ENCODE results near the gene FILIP1L. TPM values are rescaled to one million over a fixed set of nuclear protein-coding genes. Genes with fewer than 3 reads are reported as not detected.

FILIP1L gene
- polyA plus RNA-seq, 1 of the 3 experiments (the other 2 are of a cell fraction) = 26.8 TPM

DNA sequence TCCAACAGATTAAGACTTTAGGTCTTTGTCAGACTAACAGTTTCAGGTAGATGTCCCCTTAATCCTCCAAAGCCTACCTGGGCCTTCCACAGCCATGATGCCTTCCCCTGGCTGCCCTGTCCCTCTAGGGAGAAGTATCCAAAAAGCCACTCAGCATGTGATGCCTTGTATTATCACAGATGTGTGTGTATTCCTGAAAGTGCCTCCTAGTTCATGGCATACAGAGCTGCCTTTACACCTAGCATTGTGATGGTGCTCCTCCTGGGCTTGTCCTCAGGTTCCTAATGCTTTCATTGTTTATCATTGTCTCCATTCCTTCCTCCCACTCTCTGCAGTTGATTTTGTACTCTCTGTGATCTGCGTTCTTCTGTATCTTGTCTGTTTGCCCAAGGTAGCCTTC is 253.1 kb downstream of the FILIP1L start:
- Histone ChIP-seq H3K4me3 (ENCODE audit: low read depth in 2 of 2, low read length in 1 of 2) (no peak overlapping the region), H3K9me2 (no peaks in the 10 kb centered on the region), H2AFZ (ENCODE audit: low read depth) (no peak overlapping the region), H3K79me2 (ENCODE audit: insufficient read depth) (peaks cover 87% of the 10 kb centered on the region), H3K27ac (ENCODE audit: low read depth in 2 of 2, low read length in 1 of 2) (peak overlapping the region in 1 of 2 experiments; percentile 81; a peak in 2 of 4 replicates), H3F3A (replicated peaks; ENCODE audit: insufficient read depth) (peaks cover 35% of the 10 kb centered on the region), H4K20me1 (ENCODE audit: insufficient read depth) (no peaks in the 10 kb centered on the region), H3K36me3 (replicated peaks in 1 of 2; ENCODE audit: control insufficient read depth in 1 of 2, insufficient read depth in 2 of 2, low read length in 1 of 2) (peaks cover 39 to 42% of the 10 kb centered on the region in 2 experiments), H3K4me2 (0 out of 2 replicates have a peak overlapping the region, but pooled peaks have one; percentile 17), H3K27me3 (ENCODE audit: insufficient read depth) (no peaks in the 10 kb centered on the region), H3K9ac (peak overlapping the region; percentile 12), H3K4me1 (ENCODE audit: control insufficient read depth in 1 of 2, insufficient read depth in 2 of 2, low read depth in 1 of 2, low read length in 1 of 2) (peaks cover 2 to 46% of the 10 kb centered on the region in 2 experiments; a peak in 3 of 4 replicates), H3K9me3 (no peaks in the 10 kb centered on the region)
- DNase-seq = no peak
- ChIA-PET CTCF (interaction anchor here (0.9 to 5.5 kb wide), 6 partner anchors 14 to 393 kb away, joined by 3 to 22 read pairs (median 4); no protein-coding TSS in a partner anchor), POLR2A (no interaction called here)
- WGBS (ENCODE audit: low lambda C conversion rate) = 91% methylated on average over 1 of the region's 1 CpG
- TF ChIP-seq TEAD4 (IDR thresholded peaks at IDR 0.05; ENCODE audit: borderline replicate concordance, insufficient read depth) (no peak), POLR2AphosphoS5 (IDR thresholded peaks at IDR 0.05; ENCODE audit: low read depth, low read length) (no peak), YY1 (IDR thresholded peaks at IDR 0.05; ENCODE audit: low read depth) (no peak), NFIC (IDR thresholded peaks at IDR 0.05; ENCODE audit: borderline replicate concordance) (no peak), MEF2A (IDR thresholded peaks at IDR 0.05; ENCODE audit: borderline replicate concordance, low read depth) (no peak), RCOR1 (IDR thresholded peaks at IDR 0.05; ENCODE audit: low read length) (no peak), NRF1 (IDR thresholded peaks at IDR 0.05; ENCODE audit: low read depth, low read length) (no peak), SIN3A (IDR thresholded peaks at IDR 0.05; ENCODE audit: borderline replicate concordance, low read depth, low read length) (no peak), JUND (IDR thresholded peaks at IDR 0.05) (no peak), MXI1 (IDR thresholded peaks at IDR 0.05; ENCODE audit: low read depth, low read length) (no peak)
- TF ChIP-seq, protein P1, sequence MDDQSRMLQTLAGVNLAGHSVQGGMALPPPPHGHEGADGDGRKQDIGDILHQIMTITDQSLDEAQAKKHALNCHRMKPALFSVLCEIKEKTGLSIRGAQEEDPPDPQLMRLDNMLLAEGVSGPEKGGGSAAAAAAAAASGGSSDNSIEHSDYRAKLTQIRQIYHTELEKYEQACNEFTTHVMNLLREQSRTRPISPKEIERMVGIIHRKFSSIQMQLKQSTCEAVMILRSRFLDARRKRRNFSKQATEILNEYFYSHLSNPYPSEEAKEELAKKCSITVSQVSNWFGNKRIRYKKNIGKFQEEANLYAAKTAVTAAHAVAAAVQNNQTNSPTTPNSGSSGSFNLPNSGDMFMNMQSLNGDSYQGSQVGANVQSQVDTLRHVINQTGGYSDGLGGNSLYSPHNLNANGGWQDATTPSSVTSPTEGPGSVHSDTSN (IDR thresholded peaks at IDR 0.05) = no peak
- TF ChIP-seq, protein P2, sequence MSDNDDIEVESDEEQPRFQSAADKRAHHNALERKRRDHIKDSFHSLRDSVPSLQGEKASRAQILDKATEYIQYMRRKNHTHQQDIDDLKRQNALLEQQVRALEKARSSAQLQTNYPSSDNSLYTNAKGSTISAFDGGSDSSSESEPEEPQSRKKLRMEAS (IDR thresholded peaks at IDR 0.05; ENCODE audit: low read depth) = no peak
- TF ChIP-seq, protein P3, sequence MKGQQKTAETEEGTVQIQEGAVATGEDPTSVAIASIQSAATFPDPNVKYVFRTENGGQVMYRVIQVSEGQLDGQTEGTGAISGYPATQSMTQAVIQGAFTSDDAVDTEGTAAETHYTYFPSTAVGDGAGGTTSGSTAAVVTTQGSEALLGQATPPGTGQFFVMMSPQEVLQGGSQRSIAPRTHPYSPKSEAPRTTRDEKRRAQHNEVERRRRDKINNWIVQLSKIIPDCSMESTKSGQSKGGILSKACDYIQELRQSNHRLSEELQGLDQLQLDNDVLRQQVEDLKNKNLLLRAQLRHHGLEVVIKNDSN (IDR thresholded peaks at IDR 0.05; ENCODE audit: borderline replicate concordance, low read depth) = no peak

DNA sequence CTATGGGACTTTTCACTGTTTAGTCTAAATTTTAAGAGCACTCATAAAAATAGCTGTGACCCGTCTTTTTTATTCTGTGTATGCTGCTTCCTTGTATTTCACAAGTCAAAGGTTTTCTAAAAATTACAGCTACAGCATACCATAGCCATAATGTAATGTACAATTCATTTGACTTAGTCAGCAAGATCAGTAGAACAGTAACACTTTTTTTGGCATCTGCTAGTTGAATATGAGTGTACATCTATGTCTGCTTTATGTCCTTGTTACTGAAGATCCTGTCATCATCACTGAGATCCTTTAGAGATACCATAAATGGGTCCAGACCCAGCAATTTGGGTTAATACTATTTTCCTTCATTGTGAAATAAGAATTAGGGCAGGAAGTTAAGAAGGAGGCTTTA is 254.5 kb downstream of the FILIP1L start:
- Histone ChIP-seq H3K9me3 (no peaks in the 10 kb centered on the region), H3K27ac (ENCODE audit: low read depth in 2 of 2, low read length in 1 of 2) (peak overlapping the region; percentile 50 to 81; a peak in 3 of 4 replicates), H3K4me3 (ENCODE audit: low read depth in 2 of 2, low read length in 1 of 2) (no peak overlapping the region), H3K9ac (peak overlapping the region; percentile 53; the same call in 1 of the 2 replicates), H3K79me2 (ENCODE audit: insufficient read depth) (peaks cover 89% of the 10 kb centered on the region), H3K9me2 (no peaks in the 10 kb centered on the region), H4K20me1 (ENCODE audit: insufficient read depth) (no peaks in the 10 kb centered on the region), H3K4me1 (ENCODE audit: control insufficient read depth in 1 of 2, insufficient read depth in 2 of 2, low read depth in 1 of 2, low read length in 1 of 2) (peaks cover 2 to 39% of the 10 kb centered on the region in 2 experiments; a peak in 3 of 4 replicates), H3K36me3 (replicated peaks in 1 of 2; ENCODE audit: control insufficient read depth in 1 of 2, insufficient read depth in 2 of 2, low read length in 1 of 2) (peaks cover 33 to 37% of the 10 kb centered on the region in 2 experiments), H3F3A (replicated peaks; ENCODE audit: insufficient read depth) (peaks cover 23% of the 10 kb centered on the region), H3K27me3 (ENCODE audit: insufficient read depth) (no peaks in the 10 kb centered on the region), H3K4me2 (peak overlapping the region; percentile 53), H2AFZ (ENCODE audit: low read depth) (no peak overlapping the region)
- CTCF ChIA-PET = interaction anchor here (0.6 to 5.5 kb wide), 15 partner anchors 10 to 396 kb away, joined by 3 to 22 read pairs (median 4); no protein-coding TSS in a partner anchor
- 11% methylated on average over 1 of the region's 1 CpG for WGBS (ENCODE audit: low lambda C conversion rate)
- DNase-seq = peak; percentile 19
- POLR2A ChIA-PET = no interaction called here
- TF ChIP-seq, protein P1 (IDR thresholded peaks at IDR 0.05) = peak; percentile 99
- TF ChIP-seq RAD21 (IDR thresholded peaks at IDR 0.05; ENCODE audit: low read length) (no peak), FOSL2 (IDR thresholded peaks at IDR 0.05; ENCODE audit: borderline replicate concordance, low read depth) (peak; percentile 96), FOXJ3 (CRISPR knock-in tag; IDR thresholded peaks at IDR 0.05) (no peak), YY1 (IDR thresholded peaks at IDR 0.05; ENCODE audit: low read depth) (0 out of 2 replicates have a peak, but pooled peaks have one; percentile 40), GATA2 (CRISPR knock-in tag; IDR thresholded peaks at IDR 0.05) (peak; percentile 60)
- TF ChIP-seq, protein P4, sequence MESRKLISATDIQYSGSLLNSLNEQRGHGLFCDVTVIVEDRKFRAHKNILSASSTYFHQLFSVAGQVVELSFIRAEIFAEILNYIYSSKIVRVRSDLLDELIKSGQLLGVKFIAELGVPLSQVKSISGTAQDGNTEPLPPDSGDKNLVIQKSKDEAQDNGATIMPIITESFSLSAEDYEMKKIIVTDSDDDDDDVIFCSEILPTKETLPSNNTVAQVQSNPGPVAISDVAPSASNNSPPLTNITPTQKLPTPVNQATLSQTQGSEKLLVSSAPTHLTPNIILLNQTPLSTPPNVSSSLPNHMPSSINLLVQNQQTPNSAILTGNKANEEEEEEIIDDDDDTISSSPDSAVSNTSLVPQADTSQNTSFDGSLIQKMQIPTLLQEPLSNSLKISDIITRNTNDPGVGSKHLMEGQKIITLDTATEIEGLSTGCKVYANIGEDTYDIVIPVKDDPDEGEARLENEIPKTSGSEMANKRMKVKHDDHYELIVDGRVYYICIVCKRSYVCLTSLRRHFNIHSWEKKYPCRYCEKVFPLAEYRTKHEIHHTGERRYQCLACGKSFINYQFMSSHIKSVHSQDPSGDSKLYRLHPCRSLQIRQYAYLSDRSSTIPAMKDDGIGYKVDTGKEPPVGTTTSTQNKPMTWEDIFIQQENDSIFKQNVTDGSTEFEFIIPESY (IDR thresholded peaks at IDR 0.05; ENCODE audit: borderline replicate concordance, low read depth) = peak; percentile 92; the same call in 1 of the 2 replicates
- TF ChIP-seq, protein P5, sequence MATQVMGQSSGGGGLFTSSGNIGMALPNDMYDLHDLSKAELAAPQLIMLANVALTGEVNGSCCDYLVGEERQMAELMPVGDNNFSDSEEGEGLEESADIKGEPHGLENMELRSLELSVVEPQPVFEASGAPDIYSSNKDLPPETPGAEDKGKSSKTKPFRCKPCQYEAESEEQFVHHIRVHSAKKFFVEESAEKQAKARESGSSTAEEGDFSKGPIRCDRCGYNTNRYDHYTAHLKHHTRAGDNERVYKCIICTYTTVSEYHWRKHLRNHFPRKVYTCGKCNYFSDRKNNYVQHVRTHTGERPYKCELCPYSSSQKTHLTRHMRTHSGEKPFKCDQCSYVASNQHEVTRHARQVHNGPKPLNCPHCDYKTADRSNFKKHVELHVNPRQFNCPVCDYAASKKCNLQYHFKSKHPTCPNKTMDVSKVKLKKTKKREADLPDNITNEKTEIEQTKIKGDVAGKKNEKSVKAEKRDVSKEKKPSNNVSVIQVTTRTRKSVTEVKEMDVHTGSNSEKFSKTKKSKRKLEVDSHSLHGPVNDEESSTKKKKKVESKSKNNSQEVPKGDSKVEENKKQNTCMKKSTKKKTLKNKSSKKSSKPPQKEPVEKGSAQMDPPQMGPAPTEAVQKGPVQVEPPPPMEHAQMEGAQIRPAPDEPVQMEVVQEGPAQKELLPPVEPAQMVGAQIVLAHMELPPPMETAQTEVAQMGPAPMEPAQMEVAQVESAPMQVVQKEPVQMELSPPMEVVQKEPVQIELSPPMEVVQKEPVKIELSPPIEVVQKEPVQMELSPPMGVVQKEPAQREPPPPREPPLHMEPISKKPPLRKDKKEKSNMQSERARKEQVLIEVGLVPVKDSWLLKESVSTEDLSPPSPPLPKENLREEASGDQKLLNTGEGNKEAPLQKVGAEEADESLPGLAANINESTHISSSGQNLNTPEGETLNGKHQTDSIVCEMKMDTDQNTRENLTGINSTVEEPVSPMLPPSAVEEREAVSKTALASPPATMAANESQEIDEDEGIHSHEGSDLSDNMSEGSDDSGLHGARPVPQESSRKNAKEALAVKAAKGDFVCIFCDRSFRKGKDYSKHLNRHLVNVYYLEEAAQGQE (IDR thresholded peaks at IDR 0.05; ENCODE audit: low read depth, low read length) = no peak; the same call in 1 of the 2 replicates

All from SK-N-SH (cell line).